ENCODE data around the gene PITRM1. TPM values are rescaled to one million over a fixed set of nuclear protein-coding genes. Genes with fewer than 3 reads are reported as not detected.

PITRM1 gene
- total RNA-seq (2022; extraction: Qiagen RNA extraction; ENCODE audit: low read depth) = 78.3 to 92.1 TPM (median 87.8 TPM) in 5 replicates

GRCh38 chr10:3172446-3173170 lies at the start of gene PITRM1:
PITRM1 (minus strand) TSS chr10:3172782; CDS start chr10:3172772, 10 bp downstream.

Other genes with a start within 250 kb of the PITRM1 start
- 427 to 485 TPM (median 453 TPM) in 5 replicates for gene PFKP, start 105.2 kb downstream of the PITRM1 start, total RNA-seq (2022; extraction: Qiagen RNA extraction; ENCODE audit: low read depth)